ENCODE results near the gene ITPK1.

Gene ITPK1

GRCh38 chr14:93007225-93007997 lies 108.3 kb downstream of the ITPK1 start:
- DNase-seq = no peak
- H3K4me1 ChIP-seq (ENCODE audit: control insufficient read depth, insufficient read depth, low read length, poor library complexity, severe bottlenecking) = no peaks in the 10 kb centered on the region
- H3K4me3 ChIP-seq (ENCODE audit: insufficient read depth, low read depth, low read length, poor library complexity, severe bottlenecking) = no peak overlapping the region
- no peaks in the 10 kb centered on the region for H3K9me3 ChIP-seq (ENCODE audit: control insufficient read depth, low read length)
- no peaks in the 10 kb centered on the region for H3K27me3 ChIP-seq (replicated peaks; ENCODE audit: control insufficient read depth, insufficient read depth, low read length, poor library complexity, severe bottlenecking)
- no peak overlapping the region for H3K27ac ChIP-seq (ENCODE audit: insufficient read depth, low read length, poor library complexity, severe bottlenecking)
- H3K36me3 ChIP-seq (ENCODE audit: control insufficient read depth, insufficient read depth, low read length) = no peaks in the 10 kb centered on the region

GRCh38 chr14:93006567-93007051 lies 109.1 kb downstream of the ITPK1 start:
- Histone ChIP-seq H3K36me3 (ENCODE audit: control insufficient read depth, insufficient read depth, low read length) (no peaks in the 10 kb centered on the region), H3K4me1 (ENCODE audit: control insufficient read depth, insufficient read depth, low read length, poor library complexity, severe bottlenecking) (no peaks in the 10 kb centered on the region), H3K27ac (ENCODE audit: insufficient read depth, low read length, poor library complexity, severe bottlenecking) (no peak overlapping the region)

GRCh38 chr14:93005838-93006237 lies 109.9 kb downstream of the ITPK1 start:
- DNase-seq = no peak
- Histone ChIP-seq H3K36me3 (ENCODE audit: control insufficient read depth, insufficient read depth, low read length) (no peaks in the 10 kb centered on the region), H3K4me3 (ENCODE audit: insufficient read depth, low read depth, low read length, poor library complexity, severe bottlenecking) (no peak overlapping the region), H3K4me1 (ENCODE audit: control insufficient read depth, insufficient read depth, low read length, poor library complexity, severe bottlenecking) (no peaks in the 10 kb centered on the region), H3K27me3 (replicated peaks; ENCODE audit: control insufficient read depth, insufficient read depth, low read length, poor library complexity, severe bottlenecking) (no peaks in the 10 kb centered on the region), H3K27ac (ENCODE audit: insufficient read depth, low read length, poor library complexity, severe bottlenecking) (no peak overlapping the region), H3K9me3 (ENCODE audit: control insufficient read depth, low read length) (no peaks in the 10 kb centered on the region)

More at GRCh38 chr14:93006567-93007051, 109.1 kb downstream of the ITPK1 start:
- no peak for DNase-seq
- H3K4me3 ChIP-seq (ENCODE audit: insufficient read depth, low read depth, low read length, poor library complexity, severe bottlenecking) = no peak overlapping the region
- H3K27me3 ChIP-seq (replicated peaks; ENCODE audit: control insufficient read depth, insufficient read depth, low read length, poor library complexity, severe bottlenecking) = no peaks in the 10 kb centered on the region
- no peaks in the 10 kb centered on the region for H3K9me3 ChIP-seq (ENCODE audit: control insufficient read depth, low read length)

GRCh38 chr14:93005135-93005813 lies 110.5 kb downstream of the ITPK1 start:
- H3K36me3 ChIP-seq (ENCODE audit: control insufficient read depth, insufficient read depth, low read length) = no peaks in the 10 kb centered on the region
- no peaks in the 10 kb centered on the region for H3K9me3 ChIP-seq (ENCODE audit: control insufficient read depth, low read length)
- H3K4me1 ChIP-seq (ENCODE audit: control insufficient read depth, insufficient read depth, low read length, poor library complexity, severe bottlenecking) = no peaks in the 10 kb centered on the region
- no peak overlapping the region for H3K4me3 ChIP-seq (ENCODE audit: insufficient read depth, low read depth, low read length, poor library complexity, severe bottlenecking)
- H3K27me3 ChIP-seq (replicated peaks; ENCODE audit: control insufficient read depth, insufficient read depth, low read length, poor library complexity, severe bottlenecking) = no peaks in the 10 kb centered on the region
- DNase-seq = no peak
- H3K27ac ChIP-seq (ENCODE audit: insufficient read depth, low read length, poor library complexity, severe bottlenecking) = no peak overlapping the region

GRCh38 chr14:93004699-93005082 lies 111.0 kb downstream of the ITPK1 start:
- Histone ChIP-seq H3K4me1 (ENCODE audit: control insufficient read depth, insufficient read depth, low read length, poor library complexity, severe bottlenecking) (no peaks in the 10 kb centered on the region), H3K36me3 (ENCODE audit: control insufficient read depth, insufficient read depth, low read length) (no peaks in the 10 kb centered on the region), H3K9me3 (ENCODE audit: control insufficient read depth, low read length) (no peaks in the 10 kb centered on the region), H3K27ac (ENCODE audit: insufficient read depth, low read length, poor library complexity, severe bottlenecking) (no peak overlapping the region), H3K4me3 (ENCODE audit: insufficient read depth, low read depth, low read length, poor library complexity, severe bottlenecking) (no peak overlapping the region), H3K27me3 (replicated peaks; ENCODE audit: control insufficient read depth, insufficient read depth, low read length, poor library complexity, severe bottlenecking) (no peaks in the 10 kb centered on the region)
- DNase-seq = no peak

- Histone ChIP-seq H3K27me3 (replicated peaks; ENCODE audit: control insufficient read depth, insufficient read depth, low read length, poor library complexity, severe bottlenecking) (no peaks in the 10 kb centered on the region), H3K9me3 (ENCODE audit: control insufficient read depth, low read length) (no peaks in the 10 kb centered on the region), H3K27ac (ENCODE audit: insufficient read depth, low read length, poor library complexity, severe bottlenecking) (no peak overlapping the region), H3K4me3 (ENCODE audit: insufficient read depth, low read depth, low read length, poor library complexity, severe bottlenecking) (no peak overlapping the region), H3K4me1 (ENCODE audit: control insufficient read depth, insufficient read depth, low read length, poor library complexity, severe bottlenecking) (no peaks in the 10 kb centered on the region), H3K36me3 (ENCODE audit: control insufficient read depth, insufficient read depth, low read length) (no peaks in the 10 kb centered on the region)
- DNase-seq = no peak
Observed at GRCh38 chr14:93003945-93004698, 111.6 kb downstream of the ITPK1 start.

GRCh38 chr14:93002851-93003298 lies 112.8 kb downstream of the ITPK1 start:
- H3K9me3 ChIP-seq (ENCODE audit: control insufficient read depth, low read length) = no peaks in the 10 kb centered on the region
- no peak for DNase-seq
- H3K27ac ChIP-seq (ENCODE audit: insufficient read depth, low read length, poor library complexity, severe bottlenecking) = no peak overlapping the region
- no peak overlapping the region for H3K4me3 ChIP-seq (ENCODE audit: insufficient read depth, low read depth, low read length, poor library complexity, severe bottlenecking)
- H3K4me1 ChIP-seq (ENCODE audit: control insufficient read depth, insufficient read depth, low read length, poor library complexity, severe bottlenecking) = no peaks in the 10 kb centered on the region
- no peaks in the 10 kb centered on the region for H3K36me3 ChIP-seq (ENCODE audit: control insufficient read depth, insufficient read depth, low read length)
- H3K27me3 ChIP-seq (replicated peaks; ENCODE audit: control insufficient read depth, insufficient read depth, low read length, poor library complexity, severe bottlenecking) = no peaks in the 10 kb centered on the region

GRCh38 chr14:93002049-93002448 lies 113.7 kb downstream of the ITPK1 start:
- H3K36me3 ChIP-seq (ENCODE audit: control insufficient read depth, insufficient read depth, low read length) = no peaks in the 10 kb centered on the region
- no peaks in the 10 kb centered on the region for H3K4me1 ChIP-seq (ENCODE audit: control insufficient read depth, insufficient read depth, low read length, poor library complexity, severe bottlenecking)
- no peak overlapping the region for H3K4me3 ChIP-seq (ENCODE audit: insufficient read depth, low read depth, low read length, poor library complexity, severe bottlenecking)
- H3K9me3 ChIP-seq (ENCODE audit: control insufficient read depth, low read length) = no peaks in the 10 kb centered on the region
- H3K27me3 ChIP-seq (replicated peaks; ENCODE audit: control insufficient read depth, insufficient read depth, low read length, poor library complexity, severe bottlenecking) = no peaks in the 10 kb centered on the region
- H3K27ac ChIP-seq (ENCODE audit: insufficient read depth, low read length, poor library complexity, severe bottlenecking) = no peak overlapping the region
- no peak for DNase-seq

- no peak for DNase-seq
- Histone ChIP-seq H3K27me3 (replicated peaks; ENCODE audit: control insufficient read depth, insufficient read depth, low read length, poor library complexity, severe bottlenecking) (no peaks in the 10 kb centered on the region), H3K36me3 (ENCODE audit: control insufficient read depth, insufficient read depth, low read length) (no peaks in the 10 kb centered on the region), H3K9me3 (ENCODE audit: control insufficient read depth, low read length) (no peaks in the 10 kb centered on the region), H3K27ac (ENCODE audit: insufficient read depth, low read length, poor library complexity, severe bottlenecking) (no peak overlapping the region), H3K4me3 (ENCODE audit: insufficient read depth, low read depth, low read length, poor library complexity, severe bottlenecking) (no peak overlapping the region), H3K4me1 (ENCODE audit: control insufficient read depth, insufficient read depth, low read length, poor library complexity, severe bottlenecking) (no peaks in the 10 kb centered on the region)
Observed at GRCh38 chr14:92998946-92999345, 116.8 kb downstream of the ITPK1 start.

Measured in effector memory CD4-positive, alpha-beta T cell (primary cell).